GM19238 (cell line): ENCODE results near the gene CHMP1A.

Experiments used
- DNase-seq: peaks from one replicate; pipeline ENCODE4 v3.0.0; 2011; ENCODE audit warnings: low spot score; ENCODE audit not compliant: insufficient read length

Gene CHMP1A

GRCh38 chr16:89605186-89605970 lies 52.1 kb downstream of the CHMP1A start:
- no peak for DNase-seq

DNA sequence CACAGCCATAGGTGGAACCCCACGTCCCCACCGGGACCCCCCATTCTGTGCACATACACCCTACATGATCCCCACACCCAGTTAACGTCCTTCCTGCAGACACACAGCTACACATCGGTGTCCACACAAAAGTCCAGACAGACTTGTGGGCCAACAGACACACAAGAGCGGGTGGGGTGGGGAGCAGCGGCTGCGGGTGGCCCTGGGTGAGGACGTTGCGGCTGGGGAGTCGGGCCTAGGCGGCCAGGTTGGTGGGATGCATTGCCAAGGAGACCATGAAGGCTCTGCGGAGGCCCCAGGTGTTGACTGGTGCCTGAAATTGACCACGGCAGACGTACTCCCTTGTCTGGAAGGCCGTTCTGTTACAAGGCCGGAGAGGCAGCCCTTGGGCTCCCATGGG lies 52.7 kb downstream of the CHMP1A start:
- no peak for DNase-seq

GRCh38 chr16:89602952-89603590 lies 54.4 kb downstream of the CHMP1A start:
- DNase-seq = no peak

DNA sequence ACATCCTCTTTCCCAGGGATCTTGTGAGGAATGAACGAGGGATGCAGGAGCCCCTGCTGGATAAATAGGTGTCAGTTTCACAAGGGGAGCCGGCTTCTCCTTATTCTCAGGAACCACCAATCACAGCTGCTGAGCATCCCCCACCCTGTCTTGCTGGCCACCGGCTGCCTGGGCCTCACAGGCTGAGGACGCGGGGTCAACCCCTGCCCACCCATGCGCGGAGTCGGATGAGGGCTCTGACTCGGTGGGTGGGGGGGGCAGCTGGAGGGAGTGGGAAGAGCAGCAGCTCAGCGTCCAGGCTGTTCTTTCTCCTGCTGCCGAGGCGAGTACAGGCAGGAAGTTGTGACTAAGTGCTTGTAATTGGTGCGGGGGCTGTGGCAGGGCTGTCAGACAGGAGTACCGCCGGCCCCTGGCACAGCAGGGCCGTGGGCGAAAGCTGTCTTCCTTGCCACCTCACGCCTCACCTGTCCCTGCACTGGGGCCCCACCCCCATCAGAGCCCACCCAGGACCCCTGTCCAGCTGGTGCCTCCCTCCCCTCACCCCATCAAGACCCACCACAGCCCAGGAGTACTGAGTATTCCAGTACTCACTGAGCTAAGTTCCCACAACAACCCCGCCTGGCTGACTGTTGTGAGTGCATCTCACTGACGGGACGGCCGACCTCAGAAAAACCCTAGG lies 55.1 kb downstream of the CHMP1A start:
- no peak for DNase-seq

DNA sequence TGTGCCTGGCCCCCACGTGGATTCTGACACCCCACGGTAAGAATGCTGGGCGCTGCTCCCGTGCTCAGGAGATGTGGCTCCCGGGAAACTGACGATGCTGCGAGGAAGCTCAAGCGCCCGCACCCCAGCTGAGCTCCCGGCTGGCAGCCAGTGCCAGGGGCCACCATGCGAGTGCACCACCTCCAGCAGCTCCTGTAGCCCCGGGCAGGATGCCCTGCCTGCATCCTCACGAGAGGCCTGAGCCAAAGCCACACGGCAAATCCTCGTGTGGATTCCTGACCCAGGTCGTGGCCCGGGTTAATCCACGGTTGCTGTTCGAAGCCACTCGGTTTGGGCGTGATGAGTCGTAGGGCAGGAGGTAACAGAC lies 55.6 kb downstream of the CHMP1A start:
- no peak for DNase-seq

GRCh38 chr16:89600956-89601355 lies 56.6 kb downstream of the CHMP1A start:
- DNase-seq = no peak

- DNase-seq = no peak
These were observed 57.1 kb downstream of the CHMP1A start for GRCh38 chr16:89600427-89600826.

- no peak for DNase-seq
These were observed 57.6 kb downstream of the CHMP1A start for GRCh38 chr16:89599902-89600301.

GRCh38 chr16:89599451-89599858 lies 58.1 kb downstream of the CHMP1A start:
- DNase-seq = no peak

DNA sequence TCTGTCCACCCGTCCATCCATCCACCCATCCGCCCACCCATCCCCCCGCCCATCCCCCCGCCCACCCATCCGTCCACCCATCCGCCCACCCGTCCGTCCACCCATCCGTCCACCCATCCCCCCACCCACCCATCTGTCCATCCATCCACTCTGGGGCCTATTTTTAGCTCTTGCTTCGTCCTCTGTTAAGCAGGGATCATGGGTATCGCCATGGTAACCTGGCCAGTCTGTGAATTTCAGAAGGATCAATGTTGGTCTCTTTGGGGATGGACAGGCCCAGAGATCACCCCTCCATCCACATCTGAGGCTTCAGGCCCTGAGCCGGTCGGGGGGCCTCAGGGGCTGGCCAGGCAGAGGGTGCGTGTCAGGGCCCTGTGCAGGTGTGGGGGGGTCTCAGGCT lies 59.3 kb downstream of the CHMP1A start:
- no peak for DNase-seq

DNA sequence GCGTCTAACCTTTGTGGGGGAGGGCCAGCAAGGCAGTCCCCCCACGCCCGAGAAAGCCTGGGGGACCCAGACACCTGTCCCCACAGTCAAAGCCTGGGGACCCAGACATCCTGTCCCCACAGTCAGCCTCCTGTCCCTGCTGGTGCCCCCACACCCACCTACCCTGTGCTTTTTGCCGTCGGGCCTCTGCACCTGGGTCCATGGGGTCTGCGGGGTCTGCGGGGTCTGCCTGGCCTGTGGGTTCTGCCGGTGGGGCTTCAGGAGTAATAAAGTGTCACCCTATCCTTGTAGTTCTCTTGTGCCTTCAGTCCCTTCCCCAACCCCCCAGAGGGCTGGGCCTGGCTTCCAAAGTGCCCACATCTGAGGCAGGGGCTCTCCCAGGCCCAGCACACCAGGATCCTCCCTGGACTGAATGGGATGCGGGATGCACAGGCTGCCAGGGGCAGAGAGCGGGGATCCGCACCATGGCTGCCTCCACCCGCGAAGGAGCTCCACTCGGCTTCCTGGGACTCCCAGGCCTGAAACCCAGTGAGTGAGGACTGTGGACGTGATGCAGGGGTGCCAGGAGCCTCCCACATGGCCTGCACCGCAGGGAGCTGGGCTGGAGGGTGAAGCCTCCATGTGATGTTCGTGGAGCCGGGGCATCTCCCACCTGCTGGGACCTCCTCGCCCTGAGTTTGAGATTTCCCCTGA lies 60.4 kb downstream of the CHMP1A start:
- DNase-seq = no peak

GRCh38 chr16:89596061-89596689 lies 61.3 kb downstream of the CHMP1A start:
- DNase-seq = no peak

- DNase-seq = no peak
These were observed 62.0 kb downstream of the CHMP1A start for GRCh38 chr16:89595330-89596060.
